NCI-H82 treated with DMSO at 0.1 percent for 48 hours (cell line): ENCODE results near the gene KLF11.
"Not testable (repeated sequence)": the region's sequence is repeated elsewhere in the genome, so short reads cannot be mapped to it uniquely, and the experiment has no call there.

ENCODE experiments used
- DNase-seq: peaks from one replicate; lab custom pipeline; 2025; ENCODE audit not compliant: unreplicated experiment; lab: John Stamatoyannopoulos, UW

Gene KLF11

DNA sequence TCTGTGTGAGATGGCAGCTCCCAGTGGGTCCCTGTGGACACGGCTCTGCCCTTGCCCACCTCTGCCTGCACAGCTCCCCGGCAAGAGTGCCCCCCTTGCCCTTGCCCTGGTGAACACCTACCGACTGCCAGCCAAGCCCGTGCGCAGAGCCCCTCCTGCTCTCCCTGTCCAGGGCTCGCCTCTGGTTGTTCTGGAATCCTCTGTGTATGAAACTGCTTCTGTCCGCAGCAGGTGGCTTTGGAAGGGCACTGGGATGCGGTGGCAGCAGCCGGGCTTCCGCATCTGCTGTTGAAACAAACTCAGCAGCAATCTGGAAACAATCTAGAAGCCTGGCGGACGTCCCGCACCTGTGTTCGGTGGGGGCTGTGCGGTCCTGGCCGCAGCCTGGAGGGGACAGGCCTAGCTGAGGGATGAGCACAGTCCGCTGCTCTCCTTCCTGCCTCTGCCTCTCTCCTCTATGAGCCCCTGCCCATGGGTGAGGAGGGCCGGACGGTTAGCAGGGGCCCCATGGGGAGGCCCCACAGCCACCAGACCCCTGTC lies 34.0 kb upstream of the KLF11 start:
- DNase-seq = no peak

DNA sequence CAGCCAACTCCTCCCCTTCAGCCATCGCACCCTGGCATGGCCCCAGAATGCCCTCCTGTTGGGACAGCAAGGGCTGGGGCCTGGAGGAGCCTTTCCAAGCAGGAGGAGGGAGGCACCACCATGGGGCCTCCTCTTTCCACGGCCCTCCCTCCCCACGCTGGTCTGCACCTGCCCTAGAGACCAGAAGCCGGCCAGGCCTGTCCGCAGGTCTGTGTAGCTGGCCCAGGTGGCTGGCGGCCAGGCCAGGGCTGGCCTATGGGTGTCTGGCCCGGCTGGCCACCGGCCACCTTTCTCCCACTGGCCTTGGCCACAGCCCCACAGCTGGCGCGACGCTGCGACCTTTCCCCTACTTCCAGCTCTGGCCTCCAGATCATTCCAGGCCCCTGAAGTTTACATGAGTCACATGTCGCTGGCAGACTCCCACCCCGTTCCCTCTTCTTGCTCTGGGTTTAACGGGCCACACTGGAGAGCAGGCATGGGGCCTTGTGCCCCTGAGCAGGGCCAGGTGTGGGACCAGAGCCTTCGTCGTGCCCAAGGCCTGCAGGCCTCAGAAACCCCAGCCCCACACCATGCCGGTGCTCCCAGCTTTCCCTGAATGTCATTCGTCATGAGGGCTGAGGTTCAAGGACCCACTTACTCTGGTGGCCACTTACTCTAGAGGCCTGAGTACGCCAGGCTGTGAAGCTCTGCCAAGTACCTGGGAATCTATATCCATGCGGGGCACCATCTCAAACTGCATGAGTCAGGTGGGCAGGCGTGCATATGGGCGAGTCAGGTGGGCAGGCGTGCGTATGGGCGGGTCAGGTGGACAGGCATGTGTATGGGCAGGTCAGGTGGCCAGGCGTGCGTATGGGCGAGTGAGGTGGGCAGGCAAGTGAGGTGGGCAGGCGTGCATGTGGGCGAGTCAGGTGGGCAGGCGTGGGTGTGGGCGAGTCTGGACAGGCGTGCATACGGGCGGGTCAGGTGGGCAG lies 33.3 kb upstream of the KLF11 start:
- DNase-seq = no peak

DNA sequence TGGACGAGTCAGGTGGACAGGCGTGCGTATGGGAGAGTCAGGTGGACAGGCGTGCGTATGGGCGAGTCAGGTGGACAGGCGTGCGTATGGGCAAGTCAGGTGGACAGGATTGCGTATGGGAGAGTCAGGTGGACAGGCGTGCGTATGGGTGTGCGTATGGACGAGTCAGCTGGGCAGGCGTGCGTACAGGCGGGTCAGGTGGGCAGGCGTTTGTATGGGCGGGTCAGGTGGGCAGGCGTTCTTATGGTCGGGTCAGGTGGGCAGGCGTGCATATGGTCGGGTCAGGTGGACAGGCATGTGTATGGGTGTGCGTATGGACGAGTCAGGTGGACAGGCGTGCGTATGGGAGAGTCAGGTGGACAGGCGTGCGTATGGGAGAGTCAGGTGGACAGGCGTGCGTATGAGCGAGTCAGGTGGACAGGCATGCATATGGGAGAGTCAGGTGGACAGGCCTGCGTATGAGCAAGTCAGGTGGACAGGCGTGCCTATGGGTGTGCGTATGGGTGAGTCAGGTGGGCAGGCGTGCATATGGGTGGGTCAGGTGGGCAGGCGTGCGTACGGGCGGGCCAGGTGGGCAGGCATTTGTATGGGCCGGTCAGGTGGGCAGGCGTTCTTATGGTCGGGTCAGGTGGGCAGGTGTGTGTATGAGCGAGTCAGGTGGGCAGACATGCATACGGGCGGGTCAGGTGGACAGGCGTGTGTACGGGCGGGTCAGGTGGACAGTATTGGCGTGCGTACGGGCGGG lies 32.3 kb upstream of the KLF11 start:
- not testable (repeated sequence) for DNase-seq

DNA sequence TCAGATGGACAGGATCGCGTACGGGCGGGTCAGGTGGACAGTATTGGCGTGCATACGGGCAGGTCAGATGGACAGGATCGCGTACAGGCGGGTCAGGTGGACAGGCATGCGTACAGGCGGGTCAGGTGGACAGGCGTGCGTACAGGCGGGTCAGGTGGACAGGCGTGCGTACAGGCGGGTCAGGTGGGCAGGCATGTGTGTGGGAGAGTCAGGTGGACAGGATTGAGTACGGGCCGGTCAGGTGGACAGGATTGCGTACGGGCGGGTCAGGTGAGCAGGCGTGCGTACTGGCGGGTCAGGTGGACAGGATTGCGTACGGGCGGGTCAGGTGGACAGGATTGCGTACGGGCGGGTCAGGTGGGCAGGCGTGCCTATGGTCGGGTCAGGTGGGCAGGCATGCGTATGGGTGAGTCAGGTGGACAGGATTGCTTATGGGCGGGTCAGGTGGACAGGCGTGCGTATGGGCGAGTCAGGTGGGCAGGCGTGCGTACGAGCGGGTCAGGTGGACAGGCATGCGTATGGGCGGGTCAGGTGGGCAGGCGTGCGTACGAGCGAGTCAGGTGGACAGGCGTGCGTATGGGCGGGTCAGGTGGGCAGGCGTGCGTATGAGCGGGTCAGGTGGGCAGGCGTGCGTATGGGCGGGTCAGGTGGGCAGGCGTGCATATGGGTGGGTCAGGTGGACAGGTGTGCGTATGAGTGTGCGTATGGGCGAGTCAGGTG lies 31.6 kb upstream of the KLF11 start:
- not testable (repeated sequence) for DNase-seq

DNA sequence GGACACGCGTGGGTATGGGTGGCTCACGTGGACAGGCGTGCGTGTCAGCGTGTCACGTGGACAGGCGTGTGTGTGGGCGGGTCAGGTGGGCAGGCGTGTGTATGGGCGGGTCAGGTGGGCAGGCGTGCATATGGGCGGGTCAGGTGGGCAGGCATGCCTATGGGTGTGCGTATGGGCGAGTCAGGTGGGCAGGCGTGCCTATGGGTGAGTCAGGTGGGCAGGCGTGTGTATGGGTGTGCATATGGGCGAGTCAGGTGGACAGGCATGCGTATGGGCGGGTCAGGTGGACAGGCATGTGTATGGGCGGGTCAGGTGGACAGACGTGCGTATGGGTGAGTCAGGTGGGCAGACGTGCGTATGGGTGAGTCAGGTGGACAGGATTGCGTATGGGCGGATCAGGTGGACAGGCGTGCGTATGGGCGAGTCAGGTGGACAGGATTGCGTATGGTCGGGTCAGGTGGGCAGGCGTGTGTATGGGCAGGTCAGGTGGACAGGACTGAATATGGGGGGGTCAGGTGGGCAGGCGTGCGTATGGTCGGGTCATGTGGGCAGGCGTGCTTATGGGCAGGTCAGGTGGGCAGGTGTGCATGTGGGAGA lies 30.9 kb upstream of the KLF11 start:
- DNase-seq = not testable (repeated sequence)

DNA sequence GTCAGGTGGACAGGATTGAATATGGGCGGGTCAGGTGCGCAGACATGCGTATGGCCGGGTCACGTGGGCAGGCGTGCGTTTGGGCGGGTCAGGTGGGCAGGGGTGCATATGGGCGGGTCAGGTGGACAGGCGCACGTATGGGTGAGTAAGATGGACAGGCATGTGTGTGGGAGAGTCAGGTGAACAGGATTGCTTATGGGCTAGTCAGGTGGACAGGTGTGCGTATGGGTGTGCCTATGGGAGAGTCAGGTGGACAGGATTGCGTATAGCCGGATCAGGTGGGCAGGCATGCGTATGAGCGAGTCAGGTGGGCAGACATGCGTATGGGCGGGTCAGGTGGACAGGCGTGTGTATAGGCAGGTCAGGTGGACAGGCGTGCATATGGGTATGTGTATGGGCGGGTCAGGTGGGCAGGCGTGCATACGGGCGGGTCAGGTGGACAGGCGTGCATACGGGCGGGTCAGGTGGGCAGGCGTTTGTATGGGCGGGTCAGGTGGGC lies 30.3 kb upstream of the KLF11 start:
- no peak for DNase-seq

DNA sequence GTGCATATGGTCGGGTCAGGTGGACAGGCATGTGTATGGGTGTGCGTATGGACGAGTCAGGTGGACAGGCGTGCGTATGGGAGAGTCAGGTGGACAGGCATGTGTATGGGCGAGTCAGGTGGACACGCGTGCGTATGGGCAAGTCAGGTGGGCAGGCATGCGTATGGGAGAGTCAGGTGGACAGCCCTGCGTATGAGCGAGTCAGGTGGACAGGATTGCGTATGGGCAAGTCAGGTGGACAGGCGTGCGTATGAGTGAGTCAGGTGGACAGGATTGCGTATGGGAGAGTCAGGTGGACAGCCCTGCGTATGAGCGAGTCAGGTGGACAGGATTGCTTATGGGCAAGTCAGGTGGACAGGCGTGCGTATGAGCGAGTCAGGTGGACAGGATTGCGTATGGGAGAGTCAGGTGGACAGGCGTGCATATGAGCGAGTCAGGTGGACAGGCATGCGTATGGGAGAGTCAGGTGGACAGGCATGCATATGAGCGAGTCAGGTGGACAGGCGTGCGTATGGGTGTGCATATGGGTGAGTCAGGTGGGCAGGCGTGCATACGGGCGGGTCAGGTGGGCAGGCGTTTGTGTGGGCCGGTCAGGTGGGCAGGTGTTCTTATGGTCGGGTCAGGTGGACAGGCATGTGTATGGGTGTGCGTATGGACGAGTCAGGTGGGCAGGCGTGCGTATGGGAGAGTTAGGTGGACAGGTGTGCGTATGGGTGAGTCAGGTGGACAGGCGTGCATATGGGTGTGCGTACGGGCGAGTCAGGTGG lies 29.5 kb upstream of the KLF11 start:
- DNase-seq = not testable (repeated sequence)

DNA sequence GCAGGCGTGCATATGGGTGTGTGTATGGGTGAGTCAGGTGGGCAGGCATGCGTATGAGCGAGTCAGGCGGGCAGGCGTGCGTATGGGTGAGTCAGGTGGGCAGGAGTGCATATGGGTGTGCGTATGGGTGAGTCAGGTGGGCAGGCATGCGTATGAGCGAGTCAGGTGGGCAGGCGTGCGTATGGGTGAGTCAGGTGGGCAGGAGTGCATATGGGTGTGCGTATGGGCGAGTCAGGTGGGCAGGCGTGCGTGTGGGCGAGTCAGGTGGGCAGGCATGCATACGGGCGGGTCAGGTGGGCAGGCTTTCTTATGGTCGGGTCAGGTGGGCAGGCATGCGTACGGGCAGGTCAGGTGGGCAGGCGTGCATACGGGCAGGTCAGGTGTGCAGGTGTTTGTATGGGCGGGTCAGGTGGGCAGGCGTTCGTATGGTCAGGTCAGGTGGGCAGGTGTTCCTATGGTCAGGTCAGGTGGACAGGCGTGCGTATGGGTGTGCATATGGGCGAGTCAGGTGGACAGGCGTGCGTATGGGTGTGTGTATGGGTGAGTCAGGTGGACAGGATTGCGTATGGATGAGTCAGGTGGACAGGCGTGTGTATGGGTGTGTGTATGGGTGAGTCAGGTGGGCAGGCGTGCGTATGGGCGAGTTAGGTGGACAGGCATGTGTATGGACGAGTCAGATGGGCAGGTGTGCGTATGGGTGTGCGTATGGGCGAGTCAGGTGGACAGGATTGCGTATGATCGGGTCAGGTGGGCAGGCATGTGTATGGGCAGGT lies 28.7 kb upstream of the KLF11 start:
- no peak for DNase-seq

DNA sequence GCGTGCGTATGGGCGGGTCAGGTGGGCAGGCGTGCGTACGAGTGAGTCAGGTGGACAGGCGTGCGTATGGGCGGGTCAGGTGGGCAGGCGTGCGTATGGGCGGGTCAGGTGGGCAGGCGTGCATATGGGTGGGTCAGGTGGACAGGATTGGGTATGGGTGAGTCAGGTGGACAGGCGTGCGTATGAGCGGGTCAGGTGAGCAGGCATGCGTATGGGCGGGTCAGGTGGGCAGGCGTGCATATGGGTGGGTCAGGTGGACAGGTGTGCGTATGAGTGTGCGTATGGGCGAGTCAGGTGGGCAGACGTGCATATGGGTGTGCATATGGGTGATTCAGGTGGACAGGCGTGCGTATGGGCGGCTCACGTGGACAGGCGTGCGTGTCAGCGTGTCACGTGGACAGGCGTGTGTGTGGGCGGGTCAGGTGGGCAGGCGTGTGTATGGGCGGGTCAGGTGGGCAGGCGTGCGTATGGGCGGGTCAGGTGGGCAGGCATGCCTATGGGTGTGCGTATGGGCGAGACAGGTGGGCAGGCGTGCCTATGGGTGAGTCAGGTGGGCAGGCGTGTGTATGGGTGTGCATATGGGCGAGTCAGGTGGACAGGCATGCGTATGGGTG lies 27.9 kb upstream of the KLF11 start:
- not testable (repeated sequence) for DNase-seq

DNA sequence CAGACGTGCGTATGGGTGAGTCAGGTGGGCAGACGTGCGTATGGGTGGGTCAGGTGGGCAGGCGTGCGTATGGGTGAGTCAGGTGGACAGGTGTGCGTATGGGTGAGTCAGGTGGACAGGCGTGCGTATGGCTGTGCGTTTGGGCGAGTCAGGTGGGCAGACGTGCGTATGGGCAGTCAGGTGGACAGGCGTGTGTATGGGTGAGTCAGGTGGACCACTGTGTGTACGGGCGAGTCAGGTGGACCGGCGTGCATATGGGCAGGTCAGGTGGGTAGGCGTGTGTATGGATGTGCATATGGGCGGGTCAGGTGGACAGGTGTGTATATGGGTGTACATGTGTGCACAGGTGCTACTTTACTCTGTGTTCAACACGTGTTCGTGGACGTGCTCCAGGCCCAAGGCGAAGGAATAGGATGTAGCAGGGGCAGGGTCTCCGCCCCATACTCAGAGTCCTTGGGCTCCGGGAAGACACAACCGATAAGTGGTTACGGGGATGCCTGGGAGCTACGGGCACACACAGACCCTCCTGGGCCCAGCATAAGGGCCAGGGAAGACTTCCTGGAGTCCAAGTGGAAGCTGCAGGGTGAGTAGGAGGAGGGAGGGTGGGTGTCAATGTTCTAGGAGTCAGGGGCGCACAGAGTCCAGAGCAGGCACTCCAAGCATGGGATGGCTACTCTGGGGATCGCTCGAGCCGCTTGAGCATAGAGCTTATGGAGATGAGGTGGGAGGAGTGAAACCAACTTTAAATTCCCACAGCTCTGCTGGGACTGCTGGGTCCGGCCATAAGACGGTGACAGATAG lies 27.1 kb upstream of the KLF11 start:
- DNase-seq = no peak

DNA sequence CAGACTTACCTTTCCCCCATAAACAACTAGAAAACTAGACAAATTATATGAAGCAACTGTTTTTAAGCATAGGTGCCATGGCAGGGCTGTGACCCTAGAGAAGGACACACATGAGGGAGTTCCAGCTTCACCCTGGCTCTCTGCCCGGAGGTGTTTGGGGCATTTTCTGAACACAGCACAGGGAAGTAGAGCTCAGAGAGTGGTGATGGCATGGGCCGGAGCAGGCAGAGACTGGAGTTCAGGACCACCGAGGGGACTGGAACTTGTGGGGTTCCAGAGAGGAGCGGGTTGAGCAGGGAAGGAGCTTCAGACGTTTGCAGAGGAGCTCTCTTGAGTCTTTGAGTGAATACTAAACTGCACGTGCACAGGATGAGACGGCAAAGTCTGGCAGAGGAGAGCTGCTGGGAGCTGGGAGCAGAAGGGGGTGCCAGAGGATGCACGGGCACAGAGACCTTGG lies 26.5 kb upstream of the KLF11 start:
- no peak for DNase-seq

DNA sequence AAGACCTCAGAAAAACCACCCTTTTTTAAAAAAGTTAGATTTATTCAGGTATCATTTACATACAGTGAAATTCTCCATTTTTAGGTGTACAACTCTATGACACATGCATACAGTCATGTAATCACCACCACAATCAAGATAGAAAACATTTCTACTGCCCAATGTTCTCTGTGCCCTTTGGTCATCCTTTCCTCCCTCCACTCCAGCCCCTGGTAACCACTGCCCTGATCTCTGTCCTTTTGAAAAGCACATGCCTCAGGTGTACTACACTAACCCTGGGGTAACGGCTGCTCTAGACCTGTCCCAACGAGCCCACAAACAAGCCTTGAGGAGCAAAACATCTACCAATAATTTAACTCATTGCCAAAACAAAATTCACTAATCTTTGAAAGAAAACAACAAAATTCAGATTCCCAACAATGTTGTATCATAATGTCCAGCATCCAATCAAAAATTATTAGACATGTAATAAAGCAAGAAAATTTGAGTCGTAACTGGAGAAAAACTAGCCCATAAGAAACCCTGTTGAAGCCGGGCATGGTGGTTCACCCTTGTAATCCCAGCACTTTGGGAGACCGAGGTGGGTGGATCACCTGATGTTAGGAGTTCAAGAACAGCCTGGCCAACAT lies 25.9 kb upstream of the KLF11 start:
- no peak for DNase-seq

DNA sequence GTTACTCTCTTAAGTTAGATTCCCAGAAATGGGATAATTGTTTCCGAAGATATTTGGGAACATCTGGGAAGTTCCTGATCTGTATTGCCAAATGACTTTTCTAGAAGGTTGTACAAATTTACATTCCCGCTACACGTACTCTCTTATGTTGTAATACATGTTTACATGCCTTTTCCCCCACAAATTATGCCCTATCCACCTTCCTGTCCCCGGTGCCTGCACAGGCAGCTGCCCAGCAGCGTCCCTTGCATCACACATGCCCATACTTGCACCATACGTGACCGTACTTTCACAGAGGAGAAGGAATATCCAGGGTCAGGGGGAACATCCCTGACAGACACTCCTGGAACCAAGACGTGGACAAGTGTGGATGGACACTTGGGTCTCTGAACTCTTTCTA lies 24.2 kb upstream of the KLF11 start:
- no peak for DNase-seq

DNA sequence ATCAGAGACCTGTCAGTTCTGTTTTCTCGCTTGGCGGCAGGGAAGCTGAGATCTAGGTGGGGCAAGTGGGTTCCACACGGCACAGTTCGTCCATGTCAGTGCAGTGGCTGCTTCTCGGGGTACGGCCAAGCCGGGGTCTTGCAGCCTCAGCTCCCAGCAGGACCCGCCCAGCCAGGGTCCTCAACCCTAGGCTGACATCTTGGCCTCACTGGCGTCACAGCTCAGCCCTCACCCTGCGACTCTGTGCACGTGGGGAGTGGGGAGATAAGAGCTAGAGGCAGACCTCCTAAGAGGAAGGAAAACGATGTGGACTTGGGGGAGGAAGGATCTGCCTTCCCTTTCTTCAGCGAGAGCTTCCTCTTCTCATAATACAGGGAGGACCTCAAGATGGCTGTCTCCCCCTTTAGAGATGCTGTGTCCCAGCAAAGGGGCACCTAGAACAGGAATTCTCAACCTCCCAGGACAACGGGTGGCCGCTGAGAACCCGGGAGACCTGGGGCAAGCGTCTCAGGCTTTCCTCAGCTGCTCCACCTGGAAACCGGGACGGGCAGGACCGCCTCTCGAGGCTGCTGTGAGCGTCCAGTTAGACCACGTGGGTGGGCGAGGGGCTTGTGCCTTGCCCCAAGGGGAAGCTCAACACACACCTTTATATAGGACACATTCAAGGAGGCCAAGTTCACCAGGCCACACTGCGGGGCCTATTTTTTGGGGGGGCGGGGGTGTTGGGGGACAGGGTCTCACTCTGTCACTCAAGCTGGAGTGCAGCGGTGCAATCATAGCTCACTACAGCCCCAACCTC lies 23.5 kb upstream of the KLF11 start:
- DNase-seq = no peak

DNA sequence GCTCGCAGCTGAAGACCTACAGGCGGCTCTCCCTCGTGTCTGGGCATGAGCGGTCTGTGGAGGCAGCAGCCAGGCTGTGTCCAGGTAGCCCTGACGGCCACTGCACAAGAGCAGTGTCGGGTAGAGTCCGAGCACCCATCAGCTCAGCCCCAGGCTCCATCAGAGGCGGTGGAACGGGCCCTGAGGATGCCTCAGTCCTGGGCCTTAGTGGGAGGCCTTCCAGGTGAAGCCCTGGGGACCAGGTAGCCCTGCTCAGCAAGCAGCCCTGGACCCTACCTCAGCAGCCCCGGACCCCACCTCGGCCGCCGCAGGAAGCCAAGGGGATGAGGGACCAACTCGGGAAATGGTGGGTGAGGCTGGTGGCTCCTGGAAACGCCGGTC lies 21.3 kb upstream of the KLF11 start:
- DNase-seq = no peak

DNA sequence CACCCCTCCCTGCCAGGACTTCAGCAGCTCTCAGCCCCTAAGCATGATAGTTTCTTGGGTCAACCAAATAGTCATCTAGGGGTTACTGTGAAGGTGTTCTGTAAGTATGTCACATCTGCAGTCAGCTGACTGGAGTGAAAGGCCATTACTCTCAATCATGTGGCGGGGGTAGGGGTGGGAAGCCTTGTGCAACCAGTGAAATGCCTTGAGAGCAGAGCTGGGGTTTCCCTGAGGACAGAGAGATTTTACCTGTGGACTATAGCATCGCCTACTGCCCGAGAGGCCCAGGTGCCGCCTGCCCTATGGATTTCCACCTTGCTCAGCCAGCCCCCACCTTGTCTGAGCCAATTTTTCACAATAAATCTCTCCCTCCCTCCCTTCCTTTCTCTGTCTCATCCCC lies 20.9 kb upstream of the KLF11 start:
- no peak for DNase-seq
